PFSK-1 (cell line): Measurements from ENCODE around the gene IL1RAP.

Source experiments
- POLR2AphosphoS5 ChIP-seq: IDR thresholded peaks from 2 replicates; pipeline ENCODE4 v1.6.1; 2012; ENCODE audit warnings: low read depth, mild to moderate bottlenecking, control low read depth, low read length, moderate library complexity
- TAF1 ChIP-seq: IDR thresholded peaks from 2 replicates; pipeline ENCODE4 v1.6.1; 2012; ENCODE audit warnings: low read length, control low read depth, borderline replicate concordance; ENCODE audit not compliant: insufficient read depth
- TF ChIP-seq, protein P1 (sequence below), 2 experiments: IDR thresholded peaks; 2 replicates each; pipeline versions ENCODE4 v1.6.1 to v1.8.0; 2011 to 2012; ENCODE audit warnings: low read depth in 2 of 2, low read length in 2 of 2, control low read depth in 1 of 2, inconsistent platforms in 1 of 2, mild to moderate bottlenecking in 1 of 2, moderate library complexity in 1 of 2; ENCODE audit not compliant: insufficient read depth in 1 of 2

DNA sequence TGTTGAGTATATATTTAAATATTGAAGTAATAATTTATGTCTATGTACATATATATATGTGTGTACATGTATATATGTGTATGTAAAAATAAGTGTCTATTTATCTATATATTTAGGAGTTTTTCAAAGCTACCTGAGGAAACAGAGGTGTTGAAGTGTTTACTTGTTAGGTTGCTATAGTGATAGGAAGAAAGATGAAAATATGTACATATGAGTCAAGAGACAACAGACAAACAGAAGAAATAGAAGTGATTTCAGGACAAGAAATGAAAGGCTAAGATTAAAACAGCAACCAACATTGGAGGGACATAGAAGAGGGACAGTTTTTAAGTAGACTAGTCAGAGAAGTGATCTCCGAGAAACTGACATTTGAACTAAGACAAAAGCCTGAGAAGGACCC, 11.1 kb downstream of the IL1RAP start:
- TF ChIP-seq POLR2AphosphoS5 (no peak), TAF1 (no peak)
- TF ChIP-seq, protein P1, sequence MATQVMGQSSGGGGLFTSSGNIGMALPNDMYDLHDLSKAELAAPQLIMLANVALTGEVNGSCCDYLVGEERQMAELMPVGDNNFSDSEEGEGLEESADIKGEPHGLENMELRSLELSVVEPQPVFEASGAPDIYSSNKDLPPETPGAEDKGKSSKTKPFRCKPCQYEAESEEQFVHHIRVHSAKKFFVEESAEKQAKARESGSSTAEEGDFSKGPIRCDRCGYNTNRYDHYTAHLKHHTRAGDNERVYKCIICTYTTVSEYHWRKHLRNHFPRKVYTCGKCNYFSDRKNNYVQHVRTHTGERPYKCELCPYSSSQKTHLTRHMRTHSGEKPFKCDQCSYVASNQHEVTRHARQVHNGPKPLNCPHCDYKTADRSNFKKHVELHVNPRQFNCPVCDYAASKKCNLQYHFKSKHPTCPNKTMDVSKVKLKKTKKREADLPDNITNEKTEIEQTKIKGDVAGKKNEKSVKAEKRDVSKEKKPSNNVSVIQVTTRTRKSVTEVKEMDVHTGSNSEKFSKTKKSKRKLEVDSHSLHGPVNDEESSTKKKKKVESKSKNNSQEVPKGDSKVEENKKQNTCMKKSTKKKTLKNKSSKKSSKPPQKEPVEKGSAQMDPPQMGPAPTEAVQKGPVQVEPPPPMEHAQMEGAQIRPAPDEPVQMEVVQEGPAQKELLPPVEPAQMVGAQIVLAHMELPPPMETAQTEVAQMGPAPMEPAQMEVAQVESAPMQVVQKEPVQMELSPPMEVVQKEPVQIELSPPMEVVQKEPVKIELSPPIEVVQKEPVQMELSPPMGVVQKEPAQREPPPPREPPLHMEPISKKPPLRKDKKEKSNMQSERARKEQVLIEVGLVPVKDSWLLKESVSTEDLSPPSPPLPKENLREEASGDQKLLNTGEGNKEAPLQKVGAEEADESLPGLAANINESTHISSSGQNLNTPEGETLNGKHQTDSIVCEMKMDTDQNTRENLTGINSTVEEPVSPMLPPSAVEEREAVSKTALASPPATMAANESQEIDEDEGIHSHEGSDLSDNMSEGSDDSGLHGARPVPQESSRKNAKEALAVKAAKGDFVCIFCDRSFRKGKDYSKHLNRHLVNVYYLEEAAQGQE (IDR thresholded peaks at IDR 0.05; ENCODE audit: insufficient read depth in 1 of 2, low read depth in 2 of 2, low read length in 2 of 2): no peak
